Liver (tissue), 9 donors: ENCODE data around the gene NOC4L. TPM values are rescaled to one million over a fixed set of nuclear protein-coding genes. Genes with fewer than 3 reads are reported as not detected.

Source experiments
- DNase-seq: peaks from one replicate; pipeline ENCODE4 v3.0.0-alpha.2; 2017; ENCODE audit warnings: low spot score
- H3K27ac ChIP-seq, 2 donors: one replicate each; pipeline ENCODE4 v1.7.0; 2013; ENCODE audit warnings: inconsistent platforms in 2 of 2, low read length in 2 of 2, control low read depth in 1 of 2, low read depth in 1 of 2, mild to moderate bottlenecking in 1 of 2
- H3K27me3 ChIP-seq, 4 donors: one replicate each; pipeline versions ENCODE4 v1.6.1 to v1.7.0; 2013; ENCODE audit warnings: low read length in 3 of 4, inconsistent platforms in 1 of 4, mild to moderate bottlenecking in 1 of 4, moderate library complexity in 1 of 4; ENCODE audit not compliant: control insufficient read depth in 4 of 4, insufficient read depth in 4 of 4
- H3K36me3 ChIP-seq, 4 donors: one replicate each; pipeline versions ENCODE4 v1.6.1 to v1.7.0; 2013; ENCODE audit warnings: low read length in 3 of 4, mild to moderate bottlenecking in 3 of 4, low read depth in 1 of 4, moderate library complexity in 1 of 4; ENCODE audit not compliant: control insufficient read depth in 4 of 4, insufficient read depth in 3 of 4
- H3K4me1 ChIP-seq, 4 donors: one replicate each; pipeline versions ENCODE4 v1.6.1 to v1.7.0; 2013; ENCODE audit warnings: low read length in 3 of 4, mild to moderate bottlenecking in 3 of 4, moderate library complexity in 1 of 4; ENCODE audit not compliant: control insufficient read depth in 4 of 4, insufficient read depth in 4 of 4
- H3K4me3 ChIP-seq, 3 donors: one replicate each; pipeline versions ENCODE4 v1.6.1 to v1.7.0; 2013; ENCODE audit warnings: low read length in 3 of 3, control low read depth in 1 of 3, low read depth in 1 of 3, mild to moderate bottlenecking in 1 of 3
- H3K9ac ChIP-seq, 2 donors: one replicate each; pipeline ENCODE4 v1.7.0; 2013; ENCODE audit warnings: low read length in 2 of 2, mild to moderate bottlenecking in 2 of 2, moderate library complexity in 2 of 2, control low read depth in 1 of 2, low read depth in 1 of 2
- H3K9me3 ChIP-seq, 4 donors: one replicate each; pipeline versions ENCODE4 v1.6.1 to v1.7.0; 2013; ENCODE audit warnings: low read length in 3 of 4; ENCODE audit not compliant: control insufficient read depth in 4 of 4
- ATF3 ChIP-seq: IDR thresholded peaks from 2 replicates; pipeline ENCODE4 v1.6.1; 2016; ENCODE audit warnings: antibody characterized with exemption
- CTCF ChIP-seq: fragments of 150-350 bp; IDR thresholded peaks from 2 replicates; pipeline ENCODE4 v1.5.1; 2017; ENCODE audit warnings: improper control_type of control experiment, low read depth, low read length; ENCODE audit not compliant: missing input control
- EGR1 ChIP-seq, 2 donors: IDR thresholded peaks; 2 replicates each; pipeline ENCODE4 v1.6.1; 2016 to 2018; ENCODE audit warnings: antibody characterized with exemption in 2 of 2, low read depth in 2 of 2
- FOXA1 ChIP-seq: IDR thresholded peaks from 2 replicates; pipeline ENCODE4 v1.6.1; 2016; ENCODE audit warnings: antibody characterized with exemption
- FOXA2 ChIP-seq: IDR thresholded peaks from 2 replicates; pipeline ENCODE4 v1.6.1; 2016; ENCODE audit warnings: antibody characterized with exemption
- GABPA ChIP-seq, 2 donors: IDR thresholded peaks in 1 of 2; conservative IDR thresholded peaks in 1 of 2; 2 replicates each; pipeline ENCODE4 v1.6.1; 2016; ENCODE audit warnings: antibody characterized with exemption in 2 of 2, mild to moderate bottlenecking in 1 of 2, moderate library complexity in 1 of 2
- HNF4A ChIP-seq, 2 donors: conservative IDR thresholded peaks; 2 replicates each; pipeline ENCODE4 v1.6.1; 2016; ENCODE audit warnings: antibody characterized with exemption in 2 of 2, mild to moderate bottlenecking in 2 of 2
- HNF4G ChIP-seq: IDR thresholded peaks from 2 replicates; pipeline ENCODE4 v1.6.1; 2016; ENCODE audit warnings: antibody characterized with exemption
- JUND ChIP-seq, 2 donors: IDR thresholded peaks; 2 replicates each; pipeline ENCODE4 v1.6.1; 2016; ENCODE audit warnings: antibody characterized with exemption in 2 of 2
- MAX ChIP-seq: IDR thresholded peaks from 2 replicates; pipeline ENCODE4 v1.6.1; 2016; ENCODE audit warnings: antibody characterized with exemption
- NR2F2 ChIP-seq: IDR thresholded peaks from 2 replicates; pipeline ENCODE4 v1.6.1; 2016; ENCODE audit warnings: antibody characterized with exemption
- RAD21 ChIP-seq, 2 donors: IDR thresholded peaks; 2 replicates each; pipeline ENCODE4 v1.6.1; 2016; ENCODE audit warnings: antibody characterized with exemption in 2 of 2, mild to moderate bottlenecking in 2 of 2
- REST ChIP-seq: IDR thresholded peaks from 2 replicates; pipeline ENCODE4 v1.6.1; 2016; ENCODE audit warnings: antibody characterized with exemption, mild to moderate bottlenecking
- RXRA ChIP-seq, 2 donors: IDR thresholded peaks; 2 replicates each; pipeline ENCODE4 v1.6.1; 2017 to 2018; ENCODE audit warnings: antibody characterized with exemption in 2 of 2, mild to moderate bottlenecking in 1 of 2
- SP1 ChIP-seq: IDR thresholded peaks from 2 replicates; pipeline ENCODE4 v1.6.1; 2018; ENCODE audit warnings: antibody characterized with exemption, mild to moderate bottlenecking
- TAF1 ChIP-seq: conservative IDR thresholded peaks from 2 replicates; pipeline ENCODE4 v1.6.1; 2016; ENCODE audit warnings: antibody characterized with exemption, mild to moderate bottlenecking
- YY1 ChIP-seq: IDR thresholded peaks from 2 replicates; pipeline ENCODE4 v1.6.1; 2016; ENCODE audit warnings: antibody characterized with exemption, mild to moderate bottlenecking
- WGBS: extraction: QIAGEN DNeasy Blood & Tissue Kit; methylation state at CpG from one replicate; pipeline ENCODE4 v1.1.7; 2013; 5-methylcytosine and 5-hydroxymethylcytosine counted together
- polyA plus RNA-seq, 2 donors: library from polyadenylated mRNA; stranded (reverse) in 1 of 2; unstranded in 1 of 2; fragments of 200-250 nt in 1 of 2; fragments of >200 nt in 1 of 2; fragmentation: Nextera tagmentation in 1 of 2; extraction: Ambion mirVana in 1 of 2; gene quantifications; one replicate each; pipeline versions ENCODE4 v1.2.1 to v1.2.3, GENCODE V29; 2013 to 2015
- total RNA-seq, 2 donors: library from RNA; depleted of rRNA; stranded (reverse); fragments of >200 nt; gene quantifications; one replicate each; pipeline ENCODE4 v1.2.3, GENCODE V29; 2014
- donor health status: healthy.
- donor health status: healthy.
- donor health status: healthy.
- donor health status: healthy.
- donor health status: healthy.

Gene NOC4L
- total and polyA plus RNA-seq, 4 donors: 6.4 to 11.6 (median 8.4) TPM

- DNase-seq: no peak
- H3K36me3 ChIP-seq: no peaks in the 10 kb centered on the region
- TF ChIP-seq YY1: no peak
- TF ChIP-seq HNF4A (conservative IDR thresholded peaks at IDR 0.05): no peak
- no peak for TF ChIP-seq SP1
- H3K4me1 ChIP-seq: no peaks in the 10 kb centered on the region
- no peaks in the 10 kb centered on the region for H3K27me3 ChIP-seq
- H3K4me3 ChIP-seq: no peak overlapping the region
- no peak overlapping the region for H3K9ac ChIP-seq
- 82% methylated on average over 22 of the region's 22 CpGs for WGBS
- H3K27ac ChIP-seq: no peak overlapping the region
- H3K9me3 ChIP-seq: peaks cover 0 to 9% (median 7%) of the 10 kb centered on the region in 4 donors
These were observed 52.7 kb downstream of the NOC4L start for GRCh38 chr12:132196873-132197390.

GRCh38 chr12:132197581-132198354 is 53.5 kb downstream of the NOC4L start:
- H3K9ac ChIP-seq: no peak overlapping the region
- H3K27me3 ChIP-seq: no peaks in the 10 kb centered on the region
- peaks cover 0 to 9% (median 7%) of the 10 kb centered on the region in 4 donors for H3K9me3 ChIP-seq
- WGBS: 84% methylated on average over 44 of the region's 44 CpGs
- no peak overlapping the region for H3K4me3 ChIP-seq
- no peaks in the 10 kb centered on the region for H3K36me3 ChIP-seq
- TF ChIP-seq YY1: no peak
- TF ChIP-seq REST: no peak
- no peak for TF ChIP-seq JUND (IDR thresholded peaks at IDR 0.05)
- TF ChIP-seq HNF4A (conservative IDR thresholded peaks at IDR 0.05): no peak
- no peak for TF ChIP-seq MAX
- TF ChIP-seq TAF1: no peak
- no peak for TF ChIP-seq GABPA (IDR thresholded peaks at IDR 0.05 in 1 of 2, conservative IDR thresholded peaks at IDR 0.05 in 1 of 2)
- TF ChIP-seq EGR1 (IDR thresholded peaks at IDR 0.05; ENCODE audit: low read depth in 2 of 2): no peak
- no peak for TF ChIP-seq FOXA1
- TF ChIP-seq RXRA (IDR thresholded peaks at IDR 0.05): no peak
- no peak for TF ChIP-seq ATF3
- no peak for TF ChIP-seq SP1
- no peak for TF ChIP-seq RAD21 (IDR thresholded peaks at IDR 0.05)
- TF ChIP-seq NR2F2: no peak
- no peak for TF ChIP-seq CTCF
- no peak for TF ChIP-seq HNF4G
- TF ChIP-seq FOXA2: no peak
- no peak for DNase-seq
- no peaks in the 10 kb centered on the region for H3K4me1 ChIP-seq
- H3K27ac ChIP-seq: no peak overlapping the region
